DND-41 (cell line): Measurements from ENCODE around the gene LYZL1.

Experiments used
- ATAC-seq: fragments of 200-7000 bp; cut with Tn5 transposase; 3 replicates; pipeline ENCODE4 v1.9.1; 2021; ENCODE audit warnings: low read depth; ENCODE audit not compliant: insufficient read depth
- DNase-seq: peaks from one replicate; pipeline ENCODE4 v3.0.0-alpha.2; 2020
- H2AFZ ChIP-seq: 2 replicates; pipeline ENCODE4 v1.6.0; 2012; ENCODE audit warnings: low read depth, low read length
- H3K27ac ChIP-seq: 2 replicates; pipeline ENCODE4 v1.5.1; 2012; ENCODE audit warnings: low read length, inconsistent platforms
- H3K27me3 ChIP-seq: fragments of 200-600 bp; sonication (generic); 2 replicates; pipeline ENCODE4 v1.6.0; 2012; ENCODE audit warnings: low read length, mild to moderate bottlenecking, inconsistent platforms; ENCODE audit not compliant: insufficient read depth, poor library complexity
- H3K36me3 ChIP-seq: 2 replicates; pipeline ENCODE4 v1.5.1; 2012; ENCODE audit warnings: low read length, inconsistent platforms; ENCODE audit not compliant: insufficient read depth
- H3K4me1 ChIP-seq: 2 replicates; pipeline ENCODE4 v1.5.1; 2012; ENCODE audit warnings: mild to moderate bottlenecking, low read length; ENCODE audit not compliant: insufficient read depth
- H3K4me2 ChIP-seq: 2 replicates; pipeline ENCODE4 v1.6.0; 2012; ENCODE audit warnings: mild to moderate bottlenecking, moderate library complexity, low read length, inconsistent platforms; ENCODE audit not compliant: insufficient read depth
- H3K4me3 ChIP-seq, 2 experiments: fragments of 200-600 bp in 1 of 2; shearing (Covaris generic) in 1 of 2; 2 replicates each; pipeline ENCODE4 v1.5.1; 2012 to 2016; ENCODE audit warnings: inconsistent platforms in 2 of 2, low read length in 2 of 2, mild to moderate bottlenecking in 2 of 2, low read depth in 1 of 2, moderate library complexity in 1 of 2
- H3K79me2 ChIP-seq: 2 replicates; pipeline ENCODE4 v1.6.0; 2012; ENCODE audit warnings: low read length, inconsistent platforms; ENCODE audit not compliant: insufficient read depth
- H3K9ac ChIP-seq: 2 replicates; pipeline ENCODE4 v1.6.0; 2012; ENCODE audit warnings: low read depth, mild to moderate bottlenecking, inconsistent platforms, low read length, moderate library complexity
- H3K9me3 ChIP-seq: 2 replicates; pipeline ENCODE4 v1.5.1; 2012; ENCODE audit warnings: low read length, moderate library complexity, mild to moderate bottlenecking, inconsistent platforms; ENCODE audit not compliant: insufficient read depth, severe bottlenecking
- H4K20me1 ChIP-seq: 2 replicates; pipeline ENCODE4 v1.6.0; 2012; ENCODE audit warnings: low read length; ENCODE audit not compliant: insufficient read depth
- EZH2 ChIP-seq: IDR thresholded peaks from 3 replicates; pipeline ENCODE4 v1.6.1; 2012; ENCODE audit warnings: borderline replicate concordance, low read depth, mild to moderate bottlenecking, moderate library complexity, low read length, inconsistent platforms; ENCODE audit not compliant: severe bottlenecking
- TF ChIP-seq, protein P1 (sequence below): IDR thresholded peaks from 2 replicates; pipeline ENCODE4 v1.5.1; 2012; ENCODE audit warnings: borderline replicate concordance, low read length, moderate library complexity, mild to moderate bottlenecking; ENCODE audit not compliant: poor library complexity, severe bottlenecking; ENCODE audit errors: extremely low read depth

Gene LYZL1

DNA sequence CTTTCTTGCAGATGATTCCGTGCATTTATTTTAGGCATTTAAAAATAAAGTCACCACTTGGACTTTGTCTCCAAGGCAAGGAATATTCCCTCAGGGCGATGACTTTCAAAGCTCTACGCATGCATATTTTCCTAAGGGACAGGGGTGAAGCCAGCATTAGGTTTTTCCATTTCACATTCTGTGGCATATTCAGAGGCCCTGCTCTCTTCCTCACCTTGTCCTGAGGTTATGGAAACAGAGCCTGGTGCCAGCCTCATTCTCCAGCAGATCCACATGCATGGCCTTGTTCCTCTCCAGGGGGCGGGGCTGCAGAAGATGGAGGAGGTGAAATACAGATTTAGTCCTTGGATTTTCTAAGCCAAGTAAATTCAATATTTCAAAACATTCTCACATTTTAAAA lies 11.6 kb upstream of the LYZL1 start:
- no peak overlapping the region for H3K9ac ChIP-seq
- H3K9me3 ChIP-seq = no peaks in the 10 kb centered on the region
- no peak overlapping the region for H3K4me2 ChIP-seq
- H3K79me2 ChIP-seq = no peaks in the 10 kb centered on the region
- no peak for DNase-seq
- peaks cover 11% of the 10 kb centered on the region for H3K27me3 ChIP-seq
- H4K20me1 ChIP-seq = no peaks in the 10 kb centered on the region
- no peaks in the 10 kb centered on the region for H3K36me3 ChIP-seq
- no peak for TF ChIP-seq EZH2
- TF ChIP-seq, protein P1, sequence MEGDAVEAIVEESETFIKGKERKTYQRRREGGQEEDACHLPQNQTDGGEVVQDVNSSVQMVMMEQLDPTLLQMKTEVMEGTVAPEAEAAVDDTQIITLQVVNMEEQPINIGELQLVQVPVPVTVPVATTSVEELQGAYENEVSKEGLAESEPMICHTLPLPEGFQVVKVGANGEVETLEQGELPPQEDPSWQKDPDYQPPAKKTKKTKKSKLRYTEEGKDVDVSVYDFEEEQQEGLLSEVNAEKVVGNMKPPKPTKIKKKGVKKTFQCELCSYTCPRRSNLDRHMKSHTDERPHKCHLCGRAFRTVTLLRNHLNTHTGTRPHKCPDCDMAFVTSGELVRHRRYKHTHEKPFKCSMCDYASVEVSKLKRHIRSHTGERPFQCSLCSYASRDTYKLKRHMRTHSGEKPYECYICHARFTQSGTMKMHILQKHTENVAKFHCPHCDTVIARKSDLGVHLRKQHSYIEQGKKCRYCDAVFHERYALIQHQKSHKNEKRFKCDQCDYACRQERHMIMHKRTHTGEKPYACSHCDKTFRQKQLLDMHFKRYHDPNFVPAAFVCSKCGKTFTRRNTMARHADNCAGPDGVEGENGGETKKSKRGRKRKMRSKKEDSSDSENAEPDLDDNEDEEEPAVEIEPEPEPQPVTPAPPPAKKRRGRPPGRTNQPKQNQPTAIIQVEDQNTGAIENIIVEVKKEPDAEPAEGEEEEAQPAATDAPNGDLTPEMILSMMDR = no peak
- no peaks in the 10 kb centered on the region for H3K4me1 ChIP-seq
- H2AFZ ChIP-seq = no peak overlapping the region
- no peak overlapping the region for H3K4me3 ChIP-seq
- ATAC-seq = no peak
- H3K27ac ChIP-seq = no peak overlapping the region

DNA sequence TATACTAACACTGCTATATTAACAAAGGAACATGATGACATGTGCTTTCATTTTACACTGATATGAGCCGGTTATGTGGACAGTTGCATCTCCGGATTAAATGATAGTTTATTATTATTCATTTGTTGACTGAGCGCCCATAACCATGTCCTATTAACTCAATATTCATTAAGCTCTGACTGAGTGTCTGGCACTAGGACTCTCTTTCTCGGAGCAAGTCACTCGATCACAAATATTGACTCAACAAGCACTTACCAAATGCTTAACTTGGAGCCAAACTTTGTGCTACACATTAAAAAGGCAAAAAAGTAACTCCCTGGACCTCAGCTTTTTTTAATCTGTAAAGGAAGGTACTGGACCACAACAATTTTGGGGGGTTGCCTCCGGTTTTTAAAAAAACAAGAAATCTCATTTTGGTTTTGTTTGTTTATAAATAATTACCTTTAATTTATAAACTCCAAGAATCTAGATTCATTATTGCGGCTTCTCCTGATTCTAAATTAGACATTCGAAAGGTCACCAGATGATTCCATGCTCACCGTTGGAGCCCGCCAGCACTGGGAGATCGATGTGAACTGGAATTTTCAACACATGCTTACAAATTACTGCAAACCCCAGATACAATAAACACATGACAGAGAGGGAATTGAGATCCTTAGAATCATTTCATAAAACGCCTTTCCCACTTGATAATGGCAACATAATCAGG lies 8.9 kb upstream of the LYZL1 start:
- no peak overlapping the region for H2AFZ ChIP-seq
- no peak overlapping the region for H3K27ac ChIP-seq
- H3K27me3 ChIP-seq = peaks cover 13% of the 10 kb centered on the region
- no peak overlapping the region for H3K9ac ChIP-seq
- H3K4me1 ChIP-seq = no peaks in the 10 kb centered on the region
- no peak overlapping the region for H3K4me2 ChIP-seq
- H3K9me3 ChIP-seq = no peaks in the 10 kb centered on the region
- no peaks in the 10 kb centered on the region for H4K20me1 ChIP-seq
- no peak overlapping the region for H3K4me3 ChIP-seq
- DNase-seq = no peak
- H3K36me3 ChIP-seq = no peaks in the 10 kb centered on the region
- no peak for TF ChIP-seq EZH2
- TF ChIP-seq, protein P1 = no peak
- H3K79me2 ChIP-seq = no peaks in the 10 kb centered on the region
- ATAC-seq = no peak

DNA sequence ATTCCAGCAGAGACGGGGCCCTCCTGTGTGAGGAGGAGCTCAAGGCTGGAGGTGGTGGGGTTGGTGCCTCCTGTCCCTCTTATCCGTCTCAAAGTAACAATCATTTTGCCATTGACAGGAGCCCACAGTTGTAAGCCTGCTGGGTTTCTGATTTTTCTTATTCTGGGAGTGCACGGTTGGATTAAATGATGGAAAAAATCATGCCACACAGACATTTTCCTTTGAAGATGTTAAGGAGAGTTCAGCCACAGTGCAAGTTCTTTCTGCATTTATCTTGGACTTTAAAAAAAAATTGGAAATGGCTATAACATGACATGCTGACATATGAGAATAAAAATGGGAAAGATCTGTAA lies 8.4 kb upstream of the LYZL1 start:
- ATAC-seq (no peak), DNase-seq (no peak)
- Histone ChIP-seq H3K79me2 (no peaks in the 10 kb centered on the region), H2AFZ (no peak overlapping the region), H4K20me1 (no peaks in the 10 kb centered on the region), H3K4me1 (no peaks in the 10 kb centered on the region), H3K9ac (no peak overlapping the region), H3K9me3 (no peaks in the 10 kb centered on the region), H3K36me3 (no peaks in the 10 kb centered on the region), H3K27me3 (peaks cover 13% of the 10 kb centered on the region), H3K4me3 (no peak overlapping the region), H3K4me2 (no peak overlapping the region), H3K27ac (no peak overlapping the region)
- no peak for TF ChIP-seq EZH2
- TF ChIP-seq, protein P1 = no peak
